ENCODE measurements around the gene CSH2.

The CSH2 gene

DNA sequence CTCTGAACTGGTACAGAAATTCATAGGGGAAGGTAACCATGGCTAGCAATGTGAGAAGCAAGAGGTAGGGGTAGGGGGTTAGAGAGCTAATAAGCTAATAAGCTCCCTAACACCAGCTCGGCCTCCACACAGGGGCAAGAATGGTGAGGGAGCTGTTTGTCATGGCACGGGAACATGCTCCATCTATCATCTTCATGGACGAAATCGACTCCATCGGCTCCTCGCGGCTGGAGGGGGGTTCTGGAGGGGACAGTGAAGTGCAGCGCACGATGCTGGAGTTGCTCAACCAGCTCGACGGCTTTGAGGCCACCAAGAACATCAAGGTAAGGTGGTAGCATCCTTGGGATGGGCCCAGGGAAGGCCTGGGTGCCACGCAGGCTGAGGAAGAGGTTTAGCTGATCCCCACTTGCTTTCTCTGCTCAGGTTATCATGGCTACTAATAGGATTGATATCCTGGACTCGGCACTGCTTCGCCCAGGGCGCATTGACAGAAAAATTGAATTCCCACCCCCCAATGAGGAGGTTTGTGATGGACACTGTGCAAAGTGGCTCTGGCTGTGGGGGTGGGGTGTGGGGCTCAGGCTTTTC lies 42.5 kb downstream of the CSH2 start:
- DNase-seq (ENCODE audit: low read depth in 1 of 2, low spot score in 1 of 2) = no peak

DNA sequence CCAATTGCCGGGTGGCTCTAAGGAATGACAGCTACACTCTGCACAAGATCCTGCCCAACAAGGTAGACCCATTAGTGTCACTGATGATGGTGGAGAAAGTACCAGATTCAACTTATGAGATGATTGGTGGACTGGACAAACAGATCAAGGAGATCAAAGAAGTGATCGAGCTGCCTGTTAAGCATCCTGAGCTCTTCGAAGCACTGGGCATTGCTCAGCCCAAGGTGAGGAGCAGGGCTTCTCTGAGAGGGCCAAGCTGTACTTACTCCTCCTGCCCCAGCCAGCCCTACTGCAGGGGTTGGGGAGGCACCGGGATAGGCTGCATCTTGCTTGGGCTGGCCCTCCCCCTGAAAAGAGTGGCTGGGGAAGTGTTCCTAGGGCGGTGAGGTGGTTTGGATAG lies 43.2 kb downstream of the CSH2 start:
- no peak for DNase-seq (ENCODE audit: low read depth in 1 of 2, low spot score in 1 of 2)

More for the DNA sequence above, 42.5 kb downstream of the CSH2 start:
- no peaks in the 10 kb centered on the region for H3K27me3 ChIP-seq (ENCODE audit: insufficient read depth, poor library complexity, severe bottlenecking)
- H3K4me3 ChIP-seq (replicated peaks; ENCODE audit: insufficient read depth, low read length) = no peak overlapping the region
- TF ChIP-seq SPI1 (IDR thresholded peaks at IDR 0.05; ENCODE audit: borderline replicate concordance, low read depth) = no peak
- TF ChIP-seq, protein P1, sequence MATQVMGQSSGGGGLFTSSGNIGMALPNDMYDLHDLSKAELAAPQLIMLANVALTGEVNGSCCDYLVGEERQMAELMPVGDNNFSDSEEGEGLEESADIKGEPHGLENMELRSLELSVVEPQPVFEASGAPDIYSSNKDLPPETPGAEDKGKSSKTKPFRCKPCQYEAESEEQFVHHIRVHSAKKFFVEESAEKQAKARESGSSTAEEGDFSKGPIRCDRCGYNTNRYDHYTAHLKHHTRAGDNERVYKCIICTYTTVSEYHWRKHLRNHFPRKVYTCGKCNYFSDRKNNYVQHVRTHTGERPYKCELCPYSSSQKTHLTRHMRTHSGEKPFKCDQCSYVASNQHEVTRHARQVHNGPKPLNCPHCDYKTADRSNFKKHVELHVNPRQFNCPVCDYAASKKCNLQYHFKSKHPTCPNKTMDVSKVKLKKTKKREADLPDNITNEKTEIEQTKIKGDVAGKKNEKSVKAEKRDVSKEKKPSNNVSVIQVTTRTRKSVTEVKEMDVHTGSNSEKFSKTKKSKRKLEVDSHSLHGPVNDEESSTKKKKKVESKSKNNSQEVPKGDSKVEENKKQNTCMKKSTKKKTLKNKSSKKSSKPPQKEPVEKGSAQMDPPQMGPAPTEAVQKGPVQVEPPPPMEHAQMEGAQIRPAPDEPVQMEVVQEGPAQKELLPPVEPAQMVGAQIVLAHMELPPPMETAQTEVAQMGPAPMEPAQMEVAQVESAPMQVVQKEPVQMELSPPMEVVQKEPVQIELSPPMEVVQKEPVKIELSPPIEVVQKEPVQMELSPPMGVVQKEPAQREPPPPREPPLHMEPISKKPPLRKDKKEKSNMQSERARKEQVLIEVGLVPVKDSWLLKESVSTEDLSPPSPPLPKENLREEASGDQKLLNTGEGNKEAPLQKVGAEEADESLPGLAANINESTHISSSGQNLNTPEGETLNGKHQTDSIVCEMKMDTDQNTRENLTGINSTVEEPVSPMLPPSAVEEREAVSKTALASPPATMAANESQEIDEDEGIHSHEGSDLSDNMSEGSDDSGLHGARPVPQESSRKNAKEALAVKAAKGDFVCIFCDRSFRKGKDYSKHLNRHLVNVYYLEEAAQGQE (IDR thresholded peaks at IDR 0.05; ENCODE audit: insufficient replicate concordance, low read depth) = no peak
- no peak for TF ChIP-seq POLR2AphosphoS5 (IDR thresholded peaks at IDR 0.05; ENCODE audit: low read depth)
- TF ChIP-seq, protein P2, sequence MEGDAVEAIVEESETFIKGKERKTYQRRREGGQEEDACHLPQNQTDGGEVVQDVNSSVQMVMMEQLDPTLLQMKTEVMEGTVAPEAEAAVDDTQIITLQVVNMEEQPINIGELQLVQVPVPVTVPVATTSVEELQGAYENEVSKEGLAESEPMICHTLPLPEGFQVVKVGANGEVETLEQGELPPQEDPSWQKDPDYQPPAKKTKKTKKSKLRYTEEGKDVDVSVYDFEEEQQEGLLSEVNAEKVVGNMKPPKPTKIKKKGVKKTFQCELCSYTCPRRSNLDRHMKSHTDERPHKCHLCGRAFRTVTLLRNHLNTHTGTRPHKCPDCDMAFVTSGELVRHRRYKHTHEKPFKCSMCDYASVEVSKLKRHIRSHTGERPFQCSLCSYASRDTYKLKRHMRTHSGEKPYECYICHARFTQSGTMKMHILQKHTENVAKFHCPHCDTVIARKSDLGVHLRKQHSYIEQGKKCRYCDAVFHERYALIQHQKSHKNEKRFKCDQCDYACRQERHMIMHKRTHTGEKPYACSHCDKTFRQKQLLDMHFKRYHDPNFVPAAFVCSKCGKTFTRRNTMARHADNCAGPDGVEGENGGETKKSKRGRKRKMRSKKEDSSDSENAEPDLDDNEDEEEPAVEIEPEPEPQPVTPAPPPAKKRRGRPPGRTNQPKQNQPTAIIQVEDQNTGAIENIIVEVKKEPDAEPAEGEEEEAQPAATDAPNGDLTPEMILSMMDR (IDR thresholded peaks at IDR 0.05; ENCODE audit: insufficient read depth, low read length) = no peak
- no peak for TF ChIP-seq GABPA (IDR thresholded peaks at IDR 0.05; ENCODE audit: low read depth)
- H3K27ac ChIP-seq (replicated peaks) = no peak overlapping the region

DNA sequence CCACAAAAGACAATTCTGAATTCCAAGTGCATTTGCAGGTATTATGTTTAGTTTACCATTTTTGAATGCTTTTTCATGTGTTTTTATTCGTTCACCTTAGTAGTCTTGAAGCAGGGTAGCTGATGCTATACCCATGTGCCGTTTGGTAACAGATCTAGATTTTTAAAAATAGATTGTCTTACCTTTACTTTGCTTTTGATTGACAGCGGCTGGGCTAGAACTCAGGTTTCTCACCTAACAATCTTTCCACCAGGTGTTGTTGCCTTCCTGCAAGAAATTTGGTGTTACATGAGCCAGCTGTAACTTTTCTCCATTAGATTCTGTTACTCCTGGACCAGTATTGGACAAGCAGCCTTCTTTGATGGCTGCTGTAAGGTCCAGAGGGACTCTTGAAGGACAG lies 44.5 kb downstream of the CSH2 start:
- DNase-seq (ENCODE audit: low read depth in 1 of 2, low spot score in 1 of 2) = no peak
- Histone ChIP-seq H3K4me3 (replicated peaks; ENCODE audit: insufficient read depth, low read length) (no peak overlapping the region), H3K27ac (replicated peaks) (no peak overlapping the region), H3K27me3 (ENCODE audit: insufficient read depth, poor library complexity, severe bottlenecking) (no peaks in the 10 kb centered on the region)
- no peak for TF ChIP-seq SPI1 (IDR thresholded peaks at IDR 0.05; ENCODE audit: borderline replicate concordance, low read depth)
- TF ChIP-seq, protein P2 (IDR thresholded peaks at IDR 0.05; ENCODE audit: insufficient read depth, low read length) = no peak
- TF ChIP-seq GABPA (IDR thresholded peaks at IDR 0.05; ENCODE audit: low read depth) = no peak
- TF ChIP-seq, protein P1 (IDR thresholded peaks at IDR 0.05; ENCODE audit: insufficient replicate concordance, low read depth) = no peak
- no peak for TF ChIP-seq POLR2AphosphoS5 (IDR thresholded peaks at IDR 0.05; ENCODE audit: low read depth)

More for the DNA sequence above, 43.2 kb downstream of the CSH2 start:
- Histone ChIP-seq H3K4me3 (replicated peaks; ENCODE audit: insufficient read depth, low read length) (no peak overlapping the region), H3K27me3 (ENCODE audit: insufficient read depth, poor library complexity, severe bottlenecking) (no peaks in the 10 kb centered on the region), H3K27ac (replicated peaks) (no peak overlapping the region)
- TF ChIP-seq, protein P2 (IDR thresholded peaks at IDR 0.05; ENCODE audit: insufficient read depth, low read length) = no peak
- TF ChIP-seq SPI1 (IDR thresholded peaks at IDR 0.05; ENCODE audit: borderline replicate concordance, low read depth) = no peak
- no peak for TF ChIP-seq POLR2AphosphoS5 (IDR thresholded peaks at IDR 0.05; ENCODE audit: low read depth)
- TF ChIP-seq, protein P1 (IDR thresholded peaks at IDR 0.05; ENCODE audit: insufficient replicate concordance, low read depth) = no peak
- TF ChIP-seq GABPA (IDR thresholded peaks at IDR 0.05; ENCODE audit: low read depth) = no peak

Data from HL-60 (cell line).